ENCODE measurements around the gene IGFBP5. TPM values are rescaled to one million over a fixed set of nuclear protein-coding genes. Genes with fewer than 3 reads are reported as not detected.

Gene IGFBP5
- total and polyA plus RNA-seq, 2 experiments from 2014 or later: 37.9 to 117 TPM

GRCh38 chr2:216643986-216644659, 51.2 kb downstream of the IGFBP5 start:
- peak; percentile 39 for DNase-seq
- Histone ChIP-seq H3K27ac (no peak overlapping the region), H3K4me1 (ENCODE audit: insufficient read depth) (peaks cover 26% of the 10 kb centered on the region), H2AFZ (peak overlapping the region; percentile 49), H3K27me3 (replicated peaks; ENCODE audit: insufficient read depth) (no peaks in the 10 kb centered on the region), H3K79me2 (ENCODE audit: insufficient read depth) (no peaks in the 10 kb centered on the region), H3K9me2 (ENCODE audit: insufficient read depth) (no peaks in the 10 kb centered on the region), H3K9me3 (ENCODE audit: low read depth) (no peaks in the 10 kb centered on the region), H4K20me1 (ENCODE audit: insufficient read depth) (no peaks in the 10 kb centered on the region), H3K4me2 (ENCODE audit: unreplicated experiment) (peak overlapping the region; percentile 30), H3K4me3 (no peak overlapping the region), H3K9ac (no peak overlapping the region), H3F3A (ENCODE audit: insufficient read depth) (peaks cover 9% of the 10 kb centered on the region), H3K36me3 (ENCODE audit: low read depth) (no peaks in the 10 kb centered on the region)
- in situ Hi-C loops (cut with MboI): no loop called here
- 20 to 22% methylated on average over 3 to 5 of the region's 5 CpGs for WGBS, 2 experiments (ENCODE audit: low coverage in 1 of 2, low lambda C conversion rate in 2 of 2, missing lambda C conversion rate in 2 of 2)
- TF ChIP-seq EZH2phosphoT487 (IDR thresholded peaks at IDR 0.05; ENCODE audit: insufficient read depth, low read depth): no peak
- TF ChIP-seq EZH2 (IDR thresholded peaks at IDR 0.05; ENCODE audit: insufficient read depth, poor library complexity, severe bottlenecking): no peak

DNA sequence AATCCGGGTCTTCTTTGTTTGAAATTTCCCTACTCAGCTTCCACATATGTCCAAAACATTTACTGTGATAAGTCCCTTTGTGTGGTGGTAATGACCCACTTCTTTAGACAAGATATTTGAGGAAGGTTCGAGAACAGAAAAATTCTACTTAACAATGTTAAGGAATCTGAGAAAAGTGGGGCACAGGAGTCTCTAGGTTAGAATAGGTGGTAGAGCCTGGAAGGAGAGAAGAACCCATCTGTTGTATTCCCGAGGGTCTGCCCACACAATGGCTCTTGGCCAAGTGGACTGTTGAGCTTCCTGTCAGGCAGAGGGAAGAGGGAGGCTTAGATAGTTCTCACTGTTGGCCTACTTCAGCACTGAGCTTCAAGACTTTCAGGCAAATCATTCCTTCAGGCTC, 57.9 kb downstream of the IGFBP5 start:
- Histone ChIP-seq H3K9ac (no peak overlapping the region), H3K9me2 (ENCODE audit: insufficient read depth) (no peaks in the 10 kb centered on the region), H3K27me3 (replicated peaks; ENCODE audit: insufficient read depth) (peaks cover 24% of the 10 kb centered on the region), H4K20me1 (ENCODE audit: insufficient read depth) (no peaks in the 10 kb centered on the region), H3K27ac (no peak overlapping the region), H3K79me2 (ENCODE audit: insufficient read depth) (no peaks in the 10 kb centered on the region), H3K4me2 (ENCODE audit: unreplicated experiment) (no peak overlapping the region), H3K4me1 (ENCODE audit: insufficient read depth) (peaks cover 8% of the 10 kb centered on the region; the same call in 1 of the 2 replicates), H3F3A (ENCODE audit: insufficient read depth) (no peaks in the 10 kb centered on the region), H3K9me3 (ENCODE audit: low read depth) (no peaks in the 10 kb centered on the region), H3K4me3 (no peak overlapping the region), H3K36me3 (ENCODE audit: low read depth) (no peaks in the 10 kb centered on the region), H2AFZ (no peak overlapping the region)
- no peak for TF ChIP-seq EZH2 (IDR thresholded peaks at IDR 0.05; ENCODE audit: insufficient read depth, poor library complexity, severe bottlenecking)
- no peak for TF ChIP-seq EZH2phosphoT487 (IDR thresholded peaks at IDR 0.05; ENCODE audit: insufficient read depth, low read depth)
- in situ Hi-C loops (cut with MboI): no loop called here
- 72 to 73% methylated on average over 3 of the region's 3 CpGs for WGBS, 2 experiments (ENCODE audit: low coverage in 1 of 2, low lambda C conversion rate in 2 of 2, missing lambda C conversion rate in 2 of 2)
- no peak for DNase-seq

DNA sequence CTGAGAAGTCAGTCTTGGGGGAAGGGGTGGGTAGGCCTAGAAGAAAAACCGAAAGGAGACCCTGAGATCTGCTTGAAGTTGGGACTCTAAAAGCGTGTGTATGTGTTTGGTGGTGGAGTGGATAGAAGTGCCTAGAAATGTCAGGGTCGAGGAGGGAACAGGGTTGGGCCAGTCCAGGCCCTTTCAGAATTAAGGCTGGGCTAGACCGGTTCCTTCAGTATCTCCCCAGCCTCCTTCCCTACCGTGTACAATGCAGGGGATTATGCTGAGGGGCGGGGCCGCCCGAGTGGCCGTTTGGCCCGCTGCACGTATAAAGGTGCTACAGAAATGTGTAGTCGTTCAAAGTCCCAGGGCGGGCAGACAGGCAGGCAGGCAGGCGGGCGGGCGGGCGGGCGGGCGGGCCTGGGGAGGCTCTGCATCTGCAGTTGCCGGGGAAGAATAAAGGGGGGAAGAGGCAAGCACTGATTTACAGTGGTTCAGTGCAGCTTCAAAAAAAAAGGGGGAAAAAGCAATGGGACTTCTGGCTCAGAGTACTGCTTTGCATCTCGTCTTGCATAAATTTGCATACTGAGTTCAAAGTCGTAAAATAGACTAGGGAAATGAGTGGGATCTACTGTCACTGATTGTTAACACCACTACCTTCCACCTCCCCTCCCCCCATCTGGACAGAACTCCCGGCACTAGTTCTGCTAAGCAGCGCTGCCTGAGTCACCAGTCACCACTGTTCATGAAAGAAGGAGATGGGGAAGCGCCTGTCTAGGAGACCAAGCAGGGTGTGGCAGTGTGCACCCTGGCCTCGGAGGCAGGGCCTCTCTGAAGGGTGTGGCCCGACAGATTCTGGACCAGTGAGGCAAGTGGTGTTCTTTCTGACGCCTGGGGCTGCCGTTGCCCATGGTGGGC, 58.5 kb downstream of the IGFBP5 start:
- Histone ChIP-seq H3K27me3 (replicated peaks; ENCODE audit: insufficient read depth) (peaks cover 25% of the 10 kb centered on the region), H3K4me3 (no peak overlapping the region), H3K27ac (no peak overlapping the region), H3K9me3 (ENCODE audit: low read depth) (no peaks in the 10 kb centered on the region), H3K9me2 (ENCODE audit: insufficient read depth) (no peaks in the 10 kb centered on the region), H3K36me3 (ENCODE audit: low read depth) (no peaks in the 10 kb centered on the region), H4K20me1 (ENCODE audit: insufficient read depth) (no peaks in the 10 kb centered on the region), H3K79me2 (ENCODE audit: insufficient read depth) (no peaks in the 10 kb centered on the region), H3K4me1 (ENCODE audit: insufficient read depth) (peaks cover 8% of the 10 kb centered on the region; the same call in 1 of the 2 replicates), H3F3A (ENCODE audit: insufficient read depth) (no peaks in the 10 kb centered on the region), H3K4me2 (ENCODE audit: unreplicated experiment) (no peak overlapping the region), H2AFZ (no peak overlapping the region), H3K9ac (no peak overlapping the region)
- 85 to 89% methylated on average over 21 to 29 of the region's 29 CpGs for WGBS, 2 experiments (ENCODE audit: low coverage in 1 of 2, low lambda C conversion rate in 2 of 2, missing lambda C conversion rate in 2 of 2)
- TF ChIP-seq EZH2phosphoT487 (IDR thresholded peaks at IDR 0.05; ENCODE audit: insufficient read depth, low read depth) (no peak), EZH2 (IDR thresholded peaks at IDR 0.05; ENCODE audit: insufficient read depth, poor library complexity, severe bottlenecking) (no peak)
- no peak for DNase-seq
- in situ Hi-C loops (cut with MboI): no loop called here

DNA sequence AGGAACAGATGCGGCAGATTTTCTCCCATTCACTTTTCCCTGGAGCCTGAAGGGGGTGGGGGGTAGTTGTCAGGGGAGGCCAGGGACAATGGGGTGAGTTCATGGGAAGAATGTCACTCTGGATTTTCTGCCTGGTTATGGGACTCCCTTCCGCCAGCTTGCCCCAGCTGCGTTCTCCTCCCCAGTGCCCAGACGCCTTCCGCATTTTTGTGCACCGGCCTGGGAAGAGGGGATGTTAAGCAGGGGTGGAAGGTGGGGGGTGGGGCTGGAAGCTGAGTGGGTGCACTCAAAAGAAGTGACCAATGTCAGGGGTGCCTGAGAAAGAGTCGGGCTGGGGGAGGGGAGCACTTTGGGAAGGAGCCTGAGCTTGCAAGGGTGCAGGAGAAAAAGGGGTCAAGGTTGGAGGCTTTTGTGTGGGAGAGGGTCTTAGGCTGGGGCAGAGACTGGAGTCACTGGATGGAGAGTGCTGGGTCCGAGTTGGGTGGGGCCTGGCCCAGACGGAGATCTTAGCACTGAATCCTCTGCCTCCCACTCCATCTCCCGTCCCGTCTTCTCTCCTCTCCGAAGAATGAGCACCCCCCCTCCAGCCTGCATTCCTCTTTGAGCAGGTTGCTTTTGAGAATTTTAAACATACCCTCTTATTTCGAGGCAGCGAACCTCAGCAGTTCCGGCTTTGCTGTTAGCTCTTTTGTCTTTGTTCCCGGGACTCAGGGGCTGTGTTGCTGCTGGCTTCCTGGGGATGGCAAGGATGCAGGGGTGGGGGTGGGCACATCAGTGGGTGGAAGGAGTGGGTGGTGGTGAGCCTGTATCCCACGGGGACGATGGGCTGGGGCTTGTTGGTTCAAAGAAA, 59.4 kb downstream of the IGFBP5 start:
- Histone ChIP-seq H2AFZ (no peak overlapping the region), H4K20me1 (ENCODE audit: insufficient read depth) (no peaks in the 10 kb centered on the region), H3K9me3 (ENCODE audit: low read depth) (no peaks in the 10 kb centered on the region), H3K4me3 (no peak overlapping the region), H3F3A (ENCODE audit: insufficient read depth) (no peaks in the 10 kb centered on the region), H3K27me3 (replicated peaks; ENCODE audit: insufficient read depth) (peaks cover 25% of the 10 kb centered on the region), H3K9ac (no peak overlapping the region), H3K27ac (no peak overlapping the region), H3K9me2 (ENCODE audit: insufficient read depth) (no peaks in the 10 kb centered on the region), H3K79me2 (ENCODE audit: insufficient read depth) (no peaks in the 10 kb centered on the region), H3K36me3 (ENCODE audit: low read depth) (no peaks in the 10 kb centered on the region), H3K4me2 (ENCODE audit: unreplicated experiment) (no peak overlapping the region), H3K4me1 (ENCODE audit: insufficient read depth) (peaks cover 8% of the 10 kb centered on the region; the same call in 1 of the 2 replicates)
- DNase-seq: no peak
- TF ChIP-seq EZH2phosphoT487 (IDR thresholded peaks at IDR 0.05; ENCODE audit: insufficient read depth, low read depth): no peak
- no peak for TF ChIP-seq EZH2 (IDR thresholded peaks at IDR 0.05; ENCODE audit: insufficient read depth, poor library complexity, severe bottlenecking)
- in situ Hi-C loops (cut with MboI): no loop called here
- WGBS, 2 experiments (ENCODE audit: low coverage in 1 of 2, low lambda C conversion rate in 2 of 2, missing lambda C conversion rate in 2 of 2): 86 to 87% methylated on average over 18 of the region's 18 CpGs
